DLD1 (cell line): ENCODE results near the gene INTS6L.

Experiments used
- in situ Hi-C: cut with HindIII; loops from 2 replicates; pipeline ENCODE4 v1.10.0; 2017; ENCODE audit warnings: low sequenced_read_pairs

Gene INTS6L, protein sequence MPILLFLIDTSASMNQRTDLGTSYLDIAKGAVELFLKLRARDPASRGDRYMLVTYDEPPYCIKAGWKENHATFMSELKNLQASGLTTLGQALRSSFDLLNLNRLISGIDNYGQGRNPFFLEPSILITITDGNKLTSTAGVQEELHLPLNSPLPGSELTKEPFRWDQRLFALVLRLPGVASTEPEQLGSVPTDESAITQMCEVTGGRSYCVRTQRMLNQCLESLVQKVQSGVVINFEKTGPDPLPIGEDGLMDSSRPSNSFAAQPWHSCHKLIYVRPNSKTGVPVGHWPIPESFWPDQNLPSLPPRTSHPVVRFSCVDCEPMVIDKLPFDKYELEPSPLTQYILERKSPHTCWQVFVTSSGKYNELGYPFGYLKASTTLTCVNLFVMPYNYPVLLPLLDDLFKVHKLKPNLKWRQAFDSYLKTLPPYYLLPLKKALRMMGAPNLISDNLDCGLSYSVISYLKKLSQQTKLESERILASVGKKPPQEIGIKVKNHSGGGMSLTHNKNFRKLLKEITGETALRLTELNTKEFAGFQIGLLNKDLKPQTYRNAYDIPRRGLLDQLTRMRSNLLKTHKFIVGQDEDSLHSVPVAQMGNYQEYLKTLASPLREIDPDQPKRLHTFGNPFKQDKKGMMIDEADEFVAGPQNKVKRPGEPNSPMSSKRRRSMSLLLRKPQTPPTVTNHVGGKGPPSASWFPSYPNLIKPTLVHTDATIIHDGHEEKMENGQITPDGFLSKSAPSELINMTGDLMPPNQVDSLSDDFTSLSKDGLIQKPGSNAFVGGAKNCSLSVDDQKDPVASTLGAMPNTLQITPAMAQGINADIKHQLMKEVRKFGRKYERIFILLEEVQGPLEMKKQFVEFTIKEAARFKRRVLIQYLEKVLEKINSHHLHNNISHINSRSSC

DNA sequence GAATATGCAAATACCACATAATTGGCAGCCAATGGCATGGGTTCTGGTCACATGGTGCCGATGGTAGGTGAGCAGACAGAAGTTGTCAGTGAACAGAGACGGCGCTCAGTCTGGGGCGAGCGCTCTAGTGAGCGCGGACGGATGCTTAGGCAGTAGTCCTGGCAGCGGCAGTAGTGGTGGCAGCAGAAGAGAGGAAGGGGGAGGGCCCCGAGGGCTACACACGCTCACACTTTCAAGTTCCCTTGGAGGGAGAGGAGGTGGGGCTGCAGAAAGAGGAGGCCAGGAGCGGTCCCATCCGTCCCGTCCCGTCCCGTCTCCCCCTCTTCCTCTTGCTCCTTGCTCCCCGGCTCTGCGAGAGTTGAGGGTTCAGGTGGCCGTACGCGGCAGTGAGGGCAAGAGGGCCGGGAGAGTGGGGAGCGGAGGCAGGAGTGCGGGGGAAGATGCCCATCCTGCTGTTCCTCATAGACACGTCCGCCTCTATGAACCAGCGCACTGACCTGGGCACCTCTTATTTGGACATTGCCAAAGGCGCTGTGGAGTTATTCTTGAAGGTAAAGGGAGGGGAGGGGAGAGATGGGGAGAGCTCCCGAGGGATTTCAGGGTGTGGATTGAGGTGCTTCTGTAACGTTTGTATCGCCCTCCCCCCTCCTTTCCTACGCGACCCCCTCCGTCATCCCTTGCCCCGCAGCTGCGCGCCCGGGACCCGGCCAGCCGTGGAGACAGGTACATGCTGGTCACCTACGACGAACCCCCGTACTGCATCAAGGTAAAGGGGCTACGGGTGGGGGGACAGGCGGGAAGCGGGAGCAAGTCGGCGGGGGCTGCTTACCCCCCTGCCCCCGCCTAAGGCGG is at the start of gene INTS6L:
Gene INTS6L (plus strand): TSS at position 108 of the 852 bp plus-strand sequence. CDS start 333 bp downstream, at position 441.
- in situ Hi-C loops = no loop called here

GRCh38 chrX:135476378-135476777 is 44.1 kb upstream of the INTS6L start:
- in situ Hi-C loops = no loop called here

DNA sequence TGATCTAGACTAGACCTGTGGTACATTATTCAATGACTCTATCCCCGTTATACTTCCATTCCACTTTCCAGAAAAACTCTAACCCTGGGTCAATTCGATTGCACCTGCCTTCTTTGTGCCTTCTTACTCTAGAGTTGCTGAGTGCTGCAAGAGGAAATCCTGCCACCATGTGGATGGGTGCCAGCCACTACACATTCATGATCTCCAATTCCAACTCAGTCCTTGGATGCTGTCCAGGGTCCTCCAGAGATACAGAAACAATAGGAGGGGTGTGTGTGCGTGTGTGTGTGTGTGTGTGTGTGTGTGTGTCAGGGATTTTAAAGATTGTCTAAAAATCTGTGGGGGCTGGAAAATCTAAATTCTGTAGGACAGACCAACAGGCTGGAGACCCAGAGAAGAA is 42.9 kb upstream of the INTS6L start:
- in situ Hi-C loops = no loop called here

DNA sequence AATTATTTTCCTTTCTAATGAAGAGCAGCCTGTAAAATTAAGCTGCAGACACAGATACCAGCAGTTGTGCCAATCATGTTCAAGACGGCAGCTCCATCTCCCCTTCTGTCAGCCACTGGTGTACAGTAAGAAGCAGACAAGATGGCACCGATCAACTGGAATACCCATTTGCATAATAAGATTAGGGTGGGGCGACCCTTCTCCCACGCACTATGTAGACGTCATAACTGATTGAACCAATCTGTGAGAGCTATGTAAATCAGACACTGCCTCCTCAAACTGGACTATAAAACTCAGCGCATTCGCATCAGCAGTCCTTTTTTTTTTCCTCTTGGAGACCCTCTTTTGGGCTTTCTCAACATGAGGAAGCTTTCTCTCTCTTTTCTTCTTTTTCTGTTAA is 40.4 kb upstream of the INTS6L start:
- in situ Hi-C loops = no loop called here

DNA sequence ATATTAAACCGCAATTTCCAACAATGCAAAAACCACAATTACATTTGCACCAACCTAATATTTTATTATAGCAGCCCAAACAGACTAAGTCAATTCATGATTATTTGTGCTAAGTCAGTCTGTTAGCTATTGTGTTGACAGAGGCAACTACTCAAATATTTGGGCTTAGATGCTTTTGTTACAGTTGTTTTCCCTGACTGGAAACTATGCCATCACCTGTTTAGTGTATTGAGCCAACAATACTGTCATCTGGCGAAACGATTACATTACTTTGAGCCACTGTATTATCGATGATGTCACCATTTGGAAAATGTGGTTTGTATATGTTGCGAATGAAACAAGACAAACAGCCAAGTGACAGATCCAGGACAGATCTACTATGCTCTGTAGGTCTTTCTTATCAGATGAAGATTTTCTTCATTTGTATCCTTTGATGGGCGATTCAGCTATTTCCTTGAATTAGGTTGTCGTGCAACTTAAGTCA is 38.7 kb upstream of the INTS6L start:
- in situ Hi-C loops = no loop called here

DNA sequence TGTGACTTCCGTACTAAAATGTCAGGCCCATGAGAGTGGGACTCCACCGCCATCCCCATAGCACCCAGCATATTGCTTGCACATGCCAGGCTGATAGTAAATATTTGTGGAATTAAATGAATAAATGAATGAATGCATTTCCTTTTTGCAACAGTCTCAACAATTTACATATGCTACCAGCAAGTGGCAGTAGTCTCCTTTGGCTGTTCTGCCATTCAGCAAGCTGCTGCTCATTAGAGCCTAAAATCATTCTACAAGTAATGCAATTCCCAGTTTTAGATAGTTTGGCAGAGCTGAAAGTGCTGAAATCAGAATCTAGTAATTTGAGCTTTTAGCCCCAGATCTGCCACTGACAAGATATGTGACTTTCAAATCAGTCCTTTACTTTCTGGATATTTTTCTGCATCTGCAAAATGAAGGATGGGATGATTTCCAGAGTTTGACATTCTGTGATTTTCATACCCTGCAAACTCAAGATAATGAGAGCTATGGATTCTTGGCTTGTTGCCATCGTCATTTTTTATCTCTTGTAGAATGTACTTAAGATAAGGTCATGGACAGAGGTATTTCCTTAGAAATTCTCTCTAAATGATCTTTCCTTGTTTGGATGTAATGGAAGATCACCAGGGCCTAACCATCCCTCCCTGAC is 35.7 kb upstream of the INTS6L start:
- in situ Hi-C loops = no loop called here

GRCh38 chrX:135489542-135489941 is 30.9 kb upstream of the INTS6L start:
- in situ Hi-C loops = no loop called here

- in situ Hi-C loops = no loop called here
Measured at GRCh38 chrX:135490979-135491514, 29.4 kb upstream of the INTS6L start.

DNA sequence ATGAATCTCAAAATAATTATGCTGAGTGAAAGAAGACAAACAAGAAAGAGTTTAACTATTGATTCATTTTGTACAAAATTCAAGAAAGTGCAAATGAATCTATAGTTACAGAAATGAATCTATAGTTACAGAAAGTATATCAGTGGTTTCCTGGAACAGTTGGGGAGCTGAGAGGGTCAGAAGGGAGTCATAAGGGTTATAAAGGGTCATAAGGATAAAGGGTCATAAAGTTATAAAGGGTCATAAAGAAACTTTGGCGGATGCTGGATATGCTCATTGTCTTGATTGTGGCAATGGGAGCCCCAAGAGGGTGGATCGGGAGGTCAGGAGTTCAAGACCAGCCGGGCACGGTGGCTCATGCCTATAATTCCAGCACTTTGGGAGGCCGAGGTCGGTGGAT is 26.0 kb upstream of the INTS6L start:
- in situ Hi-C loops = no loop called here

DNA sequence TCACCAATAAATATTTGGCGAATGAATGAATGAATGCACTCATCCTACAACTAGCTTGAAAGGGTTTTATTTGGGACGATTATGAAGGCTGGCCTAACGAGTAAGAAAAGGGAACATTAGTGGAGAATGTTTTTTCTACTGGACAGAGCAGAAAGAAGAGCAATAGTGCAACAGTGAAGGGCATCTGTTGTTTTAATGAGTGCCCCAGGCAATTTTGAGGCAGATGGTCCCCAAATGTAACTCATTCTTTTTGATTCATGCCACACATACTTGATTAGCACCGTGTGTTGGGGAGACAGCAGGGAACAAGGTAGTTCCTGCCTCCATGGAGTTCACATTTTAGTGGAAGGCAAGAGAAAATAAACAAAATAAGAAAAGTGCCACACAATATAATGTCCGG is 22.7 kb upstream of the INTS6L start:
- in situ Hi-C loops = no loop called here

DNA sequence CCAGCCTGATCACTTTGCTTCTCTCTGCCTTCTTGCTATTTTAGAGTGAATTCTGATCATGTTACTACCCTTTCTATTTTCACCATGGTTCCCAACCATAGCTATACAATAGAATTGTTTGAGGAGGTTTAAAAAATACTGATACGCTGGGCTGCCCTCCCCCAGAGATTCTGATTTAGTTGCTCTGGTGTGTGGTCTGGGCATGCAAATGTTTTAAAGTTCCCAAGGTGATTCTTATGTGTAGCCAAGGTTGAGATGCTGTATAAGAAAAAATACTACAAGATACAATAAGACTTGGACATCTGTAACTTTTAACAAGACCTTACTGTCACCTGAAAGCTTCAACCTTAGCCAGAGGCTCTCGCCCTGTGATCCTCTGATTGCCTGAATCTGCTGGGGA is 22.2 kb upstream of the INTS6L start:
- in situ Hi-C loops = no loop called here

GRCh38 chrX:135505351-135505750 is 15.1 kb upstream of the INTS6L start:
- in situ Hi-C loops = no loop called here

DNA sequence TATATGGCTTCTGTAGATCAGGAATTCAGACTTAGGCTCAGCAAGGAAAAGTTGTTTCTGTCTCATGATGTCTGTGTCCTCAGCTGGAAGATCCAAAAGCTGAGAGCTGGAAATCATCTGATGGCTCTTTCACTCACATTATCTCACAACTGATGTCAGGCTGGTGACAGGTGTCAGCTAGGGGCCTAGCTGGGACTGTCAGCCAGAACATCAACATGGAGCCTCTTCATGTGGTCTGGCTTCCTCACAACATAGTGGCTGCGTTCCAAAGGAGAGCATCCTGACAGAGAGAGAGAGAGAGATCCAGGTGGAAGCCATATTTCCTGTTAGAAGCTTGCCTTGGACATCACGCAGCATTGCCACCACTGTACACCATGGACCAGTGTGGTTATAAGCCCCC is 10.6 kb upstream of the INTS6L start:
- in situ Hi-C loops = no loop called here

- in situ Hi-C loops = no loop called here
Measured at GRCh38 chrX:135512508-135513129, 7.8 kb upstream of the INTS6L start.

DNA sequence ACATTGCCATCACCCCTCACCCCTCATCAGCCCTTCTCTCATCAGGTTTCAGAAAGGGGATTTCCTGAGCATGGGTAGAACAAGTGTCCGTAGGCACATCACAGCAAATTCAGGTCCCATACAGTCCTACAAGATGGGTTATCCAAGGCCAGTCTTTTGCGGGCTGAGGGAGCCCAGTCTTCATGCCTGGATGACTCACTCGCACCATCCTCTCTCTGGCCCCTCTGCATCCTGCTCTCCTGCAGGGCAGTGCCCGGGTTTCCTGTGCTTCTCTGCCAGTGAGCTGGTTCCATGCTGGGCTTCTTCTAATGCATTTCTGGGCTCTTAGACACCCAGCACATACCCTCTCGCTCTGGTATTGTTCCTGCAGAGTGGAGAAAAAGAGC is 7.3 kb upstream of the INTS6L start:
- in situ Hi-C loops = no loop called here

DNA sequence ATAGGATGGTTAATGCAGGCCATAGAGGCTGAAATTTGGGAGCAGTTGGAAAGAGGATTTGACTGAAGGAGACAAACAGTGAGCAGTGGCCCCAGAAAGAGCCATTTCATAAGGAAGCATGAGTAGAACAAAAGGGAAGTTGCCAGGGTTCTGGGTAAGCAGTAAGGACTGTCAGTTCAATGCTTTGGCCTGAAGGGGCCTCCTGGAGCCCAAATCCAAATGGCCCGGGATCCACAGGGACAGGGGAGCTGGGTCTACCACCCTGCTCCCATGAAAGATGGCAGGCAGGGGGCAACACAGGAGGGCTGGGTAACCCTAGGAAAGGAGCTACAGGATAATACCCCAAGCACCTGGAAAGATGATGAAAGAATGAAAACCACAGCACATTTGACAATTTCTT is 4.1 kb upstream of the INTS6L start:
- in situ Hi-C loops = no loop called here

- in situ Hi-C loops = no loop called here
Measured at GRCh38 chrX:135518161-135518560, 2.3 kb upstream of the INTS6L start.

DNA sequence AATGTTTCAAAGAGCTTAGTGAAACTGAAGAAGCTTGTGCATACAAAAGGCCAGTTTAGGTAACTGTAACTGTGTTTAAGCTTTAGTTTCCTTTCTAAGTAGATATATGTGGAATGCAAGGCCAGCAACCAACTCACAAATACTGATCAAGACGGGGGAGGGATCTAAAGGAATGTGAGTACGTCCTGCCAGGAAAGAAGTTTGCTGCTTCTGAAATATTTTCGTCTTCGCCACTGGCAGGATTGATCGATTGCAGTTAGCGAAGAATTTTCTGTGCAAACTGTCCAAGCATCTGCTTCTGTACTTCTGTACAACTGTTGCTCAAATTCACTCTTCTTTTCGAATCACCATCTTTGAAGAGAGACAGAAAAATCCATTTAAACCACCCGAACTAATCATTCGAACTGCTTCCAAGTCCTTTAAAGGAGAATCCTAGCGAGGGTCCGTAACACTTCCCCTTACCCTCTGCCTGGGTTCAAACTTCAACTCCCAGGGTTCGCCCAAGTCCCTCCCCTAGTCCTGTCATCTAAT is 373 bp upstream of the INTS6L start:
- in situ Hi-C loops = no loop called here

- in situ Hi-C loops = no loop called here
Measured at GRCh38 chrX:135521405-135522131, 1.1 kb downstream of the INTS6L start.
